ENCODE results near the gene UXS1. TPM values are rescaled to one million over a fixed set of nuclear protein-coding genes. Genes with fewer than 3 reads are reported as not detected.
"Not testable (repeated sequence)": the region's sequence is repeated elsewhere in the genome, so short reads cannot be mapped to it uniquely, and the experiment has no call there.

The UXS1 gene
- total RNA-seq, 8 experiments from 2014 or later: 24.9 to 76.4 (median 33.8) TPM

GRCh38 chr2:106147665-106148064, 46.4 kb downstream of the UXS1 start:
- H3K4me3 ChIP-seq: no peak overlapping the region
- WGBS, 10 experiments: 60 to 100% (median 100%) methylated on average over 1 to 3 of the region's 3 CpGs; no CpG with 5 or more reads in 1 of the 10 experiments
- H3K4me1 ChIP-seq (replicated peaks in 1 of 2): no peaks in the 10 kb centered on the region
- in situ Hi-C loops (cut with MboI; ENCODE audit: low pct_unique_long_range_greater_than_20kb in 2 of 9, low sequenced_read_pairs in 9 of 9, unreplicated experiment in 9 of 9): no loop called here
- no peak overlapping the region for H3K27ac ChIP-seq
- no peak for ATAC-seq (replicated peaks in 6 of 8)

- Histone ChIP-seq H3K4me3 (no peak overlapping the region), H3K4me1 (replicated peaks in 1 of 2) (no peaks in the 10 kb centered on the region), H3K27ac (no peak overlapping the region)
- no peak for ATAC-seq (replicated peaks in 6 of 8)
- in situ Hi-C loops (cut with MboI; ENCODE audit: low pct_unique_long_range_greater_than_20kb in 2 of 9, low sequenced_read_pairs in 9 of 9, unreplicated experiment in 9 of 9): no loop called here
- WGBS, 10 experiments: 0 to 100% (median 89%) methylated on average over 1 to 2 of the region's 3 CpGs; no CpG with 5 or more reads in 2 of the 10 experiments
Measured at GRCh38 chr2:106147159-106147558, 46.9 kb downstream of the UXS1 start.

- Histone ChIP-seq H3K27ac (no peak overlapping the region), H3K4me3 (no peak overlapping the region), H3K4me1 (replicated peaks in 1 of 2) (no peaks in the 10 kb centered on the region)
- 74 to 100% (median 88%) methylated on average over 4 to 16 of the region's 21 CpGs; no CpG with 5 or more reads in 1 of the 10 experiments for WGBS, 10 experiments
- in situ Hi-C loops (cut with MboI; ENCODE audit: low pct_unique_long_range_greater_than_20kb in 2 of 9, low sequenced_read_pairs in 9 of 9, unreplicated experiment in 9 of 9): no loop called here
- no peak for ATAC-seq (replicated peaks in 6 of 8)
Measured at GRCh38 chr2:106144621-106145331, 49.3 kb downstream of the UXS1 start.

GRCh38 chr2:106143495-106144215, 50.4 kb downstream of the UXS1 start:
- WGBS, 10 experiments: 80 to 93% (median 93%) methylated on average over 1 to 4 of the region's 7 CpGs; no CpG with 5 or more reads in 7 of the 10 experiments
- in situ Hi-C loops (cut with MboI; ENCODE audit: low pct_unique_long_range_greater_than_20kb in 2 of 9, low sequenced_read_pairs in 9 of 9, unreplicated experiment in 9 of 9): no loop called here
- Histone ChIP-seq H3K4me1 (replicated peaks in 1 of 2) (no peaks in the 10 kb centered on the region), H3K27ac (no peak overlapping the region), H3K4me3 (no peak overlapping the region)
- ATAC-seq (replicated peaks in 6 of 8): no peak

GRCh38 chr2:106142683-106143082, 51.4 kb downstream of the UXS1 start:
- H3K4me1 ChIP-seq (replicated peaks in 1 of 2): no peaks in the 10 kb centered on the region
- in situ Hi-C loops (cut with MboI; ENCODE audit: low pct_unique_long_range_greater_than_20kb in 2 of 9, low sequenced_read_pairs in 9 of 9, unreplicated experiment in 9 of 9): no loop called here
- H3K4me3 ChIP-seq: no peak overlapping the region
- 92 to 100% (median 100%) methylated on average over 1 to 3 of the region's 3 CpGs; no CpG with 5 or more reads in 2 of the 10 experiments for WGBS, 10 experiments
- H3K27ac ChIP-seq: no peak overlapping the region
- no peak for ATAC-seq (replicated peaks in 6 of 8)

- no peak overlapping the region for H3K27ac ChIP-seq
- H3K4me3 ChIP-seq: no peak overlapping the region
- no peak for ATAC-seq (replicated peaks in 6 of 8)
- 89 to 100% (median 100%) methylated on average over 1 to 2 of the region's 2 CpGs for WGBS, 10 experiments
- no peaks in the 10 kb centered on the region for H3K4me1 ChIP-seq (replicated peaks in 1 of 2)
- in situ Hi-C loops (cut with MboI; ENCODE audit: low pct_unique_long_range_greater_than_20kb in 2 of 9, low sequenced_read_pairs in 9 of 9, unreplicated experiment in 9 of 9): no loop called here
Measured at GRCh38 chr2:106140913-106141312, 53.2 kb downstream of the UXS1 start.

GRCh38 chr2:106140113-106140512, 54.0 kb downstream of the UXS1 start:
- Histone ChIP-seq H3K4me3 (no peak overlapping the region), H3K4me1 (replicated peaks in 1 of 2) (no peaks in the 10 kb centered on the region), H3K27ac (no peak overlapping the region)
- peak in 1 of 8 experiments; percentile 55 for ATAC-seq (replicated peaks in 6 of 8)
- in situ Hi-C loops (cut with MboI; ENCODE audit: low pct_unique_long_range_greater_than_20kb in 2 of 9, low sequenced_read_pairs in 9 of 9, unreplicated experiment in 9 of 9): no loop called here
- WGBS, 10 experiments: 90 to 100% (median 97%) methylated on average over 2 to 6 of the region's 6 CpGs; no CpG with 5 or more reads in 3 of the 10 experiments

GRCh38 chr2:106139238-106139935, 54.7 kb downstream of the UXS1 start:
- peak in 2 of 8 experiments; percentile 15 to 42 for ATAC-seq (replicated peaks in 6 of 8)
- 62 to 100% (median 81%) methylated on average over 2 to 9 of the region's 10 CpGs; no CpG with 5 or more reads in 1 of the 10 experiments for WGBS, 10 experiments

GRCh38 chr2:106138543-106139237, 55.4 kb downstream of the UXS1 start:
- in situ Hi-C loops (cut with MboI; ENCODE audit: low pct_unique_long_range_greater_than_20kb in 2 of 9, low sequenced_read_pairs in 9 of 9, unreplicated experiment in 9 of 9): no loop called here
- H3K4me3 ChIP-seq: no peak overlapping the region
- H3K27ac ChIP-seq: no peak overlapping the region
- peak in 1 of 8 experiments; percentile 66 for ATAC-seq (replicated peaks in 6 of 8)
- WGBS, 10 experiments: 68 to 100% (median 86%) methylated on average over 2 to 10 of the region's 11 CpGs; no CpG with 5 or more reads in 4 of the 10 experiments
- no peaks in the 10 kb centered on the region for H3K4me1 ChIP-seq (replicated peaks in 1 of 2)

More at GRCh38 chr2:106139238-106139935, 54.7 kb downstream of the UXS1 start:
- H3K27ac ChIP-seq: no peak overlapping the region
- no peak overlapping the region for H3K4me3 ChIP-seq
- in situ Hi-C loops (cut with MboI; ENCODE audit: low pct_unique_long_range_greater_than_20kb in 2 of 9, low sequenced_read_pairs in 9 of 9, unreplicated experiment in 9 of 9): no loop called here
- no peaks in the 10 kb centered on the region for H3K4me1 ChIP-seq (replicated peaks in 1 of 2)

- Histone ChIP-seq H3K4me3 (no peak overlapping the region), H3K27ac (no peak overlapping the region), H3K4me1 (replicated peaks in 1 of 2) (no peaks in the 10 kb centered on the region)
- in situ Hi-C loops (cut with MboI; ENCODE audit: low pct_unique_long_range_greater_than_20kb in 2 of 9, low sequenced_read_pairs in 9 of 9, unreplicated experiment in 9 of 9): no loop called here
- 76 to 100% (median 91%) methylated on average over 2 to 12 of the region's 14 CpGs for WGBS, 10 experiments
- ATAC-seq (replicated peaks in 6 of 8): peak in 2 of 8 experiments; percentile 27 to 61
Measured at GRCh38 chr2:106137731-106138521, 56.2 kb downstream of the UXS1 start.

GRCh38 chr2:106131192-106131591, 62.9 kb downstream of the UXS1 start:
- H3K4me1 ChIP-seq (replicated peaks in 1 of 2); ATAC-seq (replicated peaks in 6 of 8); in situ Hi-C loops (cut with MboI; ENCODE audit: low pct_unique_long_range_greater_than_20kb in 2 of 9, low sequenced_read_pairs in 9 of 9, unreplicated experiment in 9 of 9): not testable (repeated sequence)
- peak overlapping the region in 1 of 5 donors; percentile 27 for H3K4me3 ChIP-seq
- no CpG with 5 or more reads among the region's 14 CpGs for WGBS, 10 experiments
- peak overlapping the region in 1 of 2 donors; percentile 62 for H3K27ac ChIP-seq

All from motor neuron (in vitro differentiated cells).